ENCODE data around the gene AKAIN1. TPM values are rescaled to one million over a fixed set of nuclear protein-coding genes. Genes with fewer than 3 reads are reported as not detected.

The AKAIN1 gene
- polyA plus RNA-seq, 2 of the 4 experiments (the other 2 are of a cell fraction), result not detected

- TF ChIP-seq FOXS1 (CRISPR knock-in tag; IDR thresholded peaks at IDR 0.05), result no peak
- no peak for TF ChIP-seq TFCP2L1 (CRISPR knock-in tag; IDR thresholded peaks at IDR 0.05)
- TF ChIP-seq POLR2AphosphoS2 (conservative IDR thresholded peaks at IDR 0.05; ENCODE audit: low read length), result no peak
- no peak for TF ChIP-seq HEYL (CRISPR knock-in tag; IDR thresholded peaks at IDR 0.05)
- no peak for TF ChIP-seq JUN (IDR thresholded peaks at IDR 0.05)
- TF ChIP-seq CEBPB (IDR thresholded peaks at IDR 0.05), result no peak
- TF ChIP-seq EHF (CRISPR knock-in tag; IDR thresholded peaks at IDR 0.05), result no peak
- TF ChIP-seq HES2 (IDR thresholded peaks at IDR 0.05), result no peak
- no peak for TF ChIP-seq RAD21 (conservative IDR thresholded peaks at IDR 0.05 in 1 of 2, IDR thresholded peaks at IDR 0.05 in 1 of 2)
- no peak for TF ChIP-seq MAZ (IDR thresholded peaks at IDR 0.05; ENCODE audit: borderline replicate concordance, low read depth, low read length)
- TF ChIP-seq RNF2 (IDR thresholded peaks at IDR 0.05; ENCODE audit: borderline replicate concordance, low read depth), result no peak
- DNase-seq (ENCODE audit: low read depth in 1 of 2, low spot score in 1 of 2) (no peak), FAIRE-seq (no peak), ATAC-seq (no peak)
- no peak overlapping the region for H3K27ac ChIP-seq
- H3K4me3 ChIP-seq, result no peak overlapping the region
- WGBS (ENCODE audit: missing lambda C conversion rate), result 0% methylated on average over 1 of the region's 1 CpG
- POLR2A ChIA-PET, result no interaction called here
- CTCF ChIA-PET, result no interaction called here
- H3K4me2 ChIP-seq, result no peak overlapping the region
- H3K9me3 ChIP-seq, result no peaks in the 10 kb centered on the region
- H3K4me1 ChIP-seq, result no peaks in the 10 kb centered on the region
These were observed 18.5 kb downstream of the AKAIN1 start for GRCh38 chr18:5178519-5178918.

- ChIA-PET CTCF (no interaction called here), POLR2A (no interaction called here)
- Histone ChIP-seq H3K27ac (no peak overlapping the region), H3K4me2 (no peak overlapping the region), H3K4me3 (no peak overlapping the region), H3K9me3 (no peaks in the 10 kb centered on the region), H3K4me1 (no peaks in the 10 kb centered on the region)
- FAIRE-seq (no peak), ATAC-seq (no peak), DNase-seq (ENCODE audit: low read depth in 1 of 2, low spot score in 1 of 2) (no peak)
- TF ChIP-seq HOXA7 (CRISPR knock-in tag; IDR thresholded peaks at IDR 0.05) (no peak), FOXS1 (CRISPR knock-in tag; IDR thresholded peaks at IDR 0.05) (no peak), JUN (IDR thresholded peaks at IDR 0.05) (no peak), CBX2 (IDR thresholded peaks at IDR 0.05; ENCODE audit: borderline replicate concordance, low read depth) (no peak), HES2 (IDR thresholded peaks at IDR 0.05) (no peak), POLR2A (IDR thresholded peaks at IDR 0.05; ENCODE audit: low read length) (no peak), RCOR1 (IDR thresholded peaks at IDR 0.05; ENCODE audit: low read depth, low read length) (no peak), NR3C1 (IDR thresholded peaks at IDR 0.05) (no peak), HMGXB4 (CRISPR knock-in tag; IDR thresholded peaks at IDR 0.05; ENCODE audit: borderline replicate concordance) (no peak), ATOH8 (CRISPR knock-in tag; IDR thresholded peaks at IDR 0.05; ENCODE audit: low read depth) (no peak)
- WGBS (ENCODE audit: missing lambda C conversion rate), result 3% methylated on average over 5 of the region's 5 CpGs
These were observed 21.7 kb downstream of the AKAIN1 start for GRCh38 chr18:5175378-5175777.

- FAIRE-seq (no peak), ATAC-seq (no peak), DNase-seq (ENCODE audit: low read depth in 1 of 2, low spot score in 1 of 2) (no peak)
- POLR2A ChIA-PET, result no interaction called here
- 16% methylated on average over 5 of the region's 6 CpGs for WGBS (ENCODE audit: missing lambda C conversion rate)
- Histone ChIP-seq H3K9me3 (no peaks in the 10 kb centered on the region), H3K4me2 (no peak overlapping the region), H3K4me3 (no peak overlapping the region), H3K27ac (no peak overlapping the region), H3K4me1 (no peaks in the 10 kb centered on the region)
- CTCF ChIA-PET, result no interaction called here
- no peak for TF ChIP-seq TP53 (CRISPR knock-in tag; IDR thresholded peaks at IDR 0.05)
- TF ChIP-seq USF2 (IDR thresholded peaks at IDR 0.05), result no peak
- no peak for TF ChIP-seq CHD4 (IDR thresholded peaks at IDR 0.05; ENCODE audit: borderline replicate concordance)
- TF ChIP-seq CTCF (IDR thresholded peaks at IDR 0.05), result no peak
- TF ChIP-seq POLR2A (IDR thresholded peaks at IDR 0.05; ENCODE audit: low read length), result no peak
- no peak for TF ChIP-seq E2F6 (IDR thresholded peaks at IDR 0.05; ENCODE audit: borderline replicate concordance, low read depth)
- no peak for TF ChIP-seq RFX5 (IDR thresholded peaks at IDR 0.05)
- no peak for TF ChIP-seq RARB (CRISPR knock-in tag; IDR thresholded peaks at IDR 0.05)
- TF ChIP-seq GATA3 (IDR thresholded peaks at IDR 0.05; ENCODE audit: borderline replicate concordance), result no peak
- no peak for TF ChIP-seq FOSB (CRISPR knock-in tag; IDR thresholded peaks at IDR 0.05)
- no peak for TF ChIP-seq CBX2 (IDR thresholded peaks at IDR 0.05; ENCODE audit: borderline replicate concordance, low read depth)
- no peak for TF ChIP-seq HOXB5 (CRISPR knock-in tag; IDR thresholded peaks at IDR 0.05)
These were observed 23.4 kb downstream of the AKAIN1 start for GRCh38 chr18:5173646-5174045.
